Measurements from ENCODE around the gene TCAIM.

Gene TCAIM, protein sequence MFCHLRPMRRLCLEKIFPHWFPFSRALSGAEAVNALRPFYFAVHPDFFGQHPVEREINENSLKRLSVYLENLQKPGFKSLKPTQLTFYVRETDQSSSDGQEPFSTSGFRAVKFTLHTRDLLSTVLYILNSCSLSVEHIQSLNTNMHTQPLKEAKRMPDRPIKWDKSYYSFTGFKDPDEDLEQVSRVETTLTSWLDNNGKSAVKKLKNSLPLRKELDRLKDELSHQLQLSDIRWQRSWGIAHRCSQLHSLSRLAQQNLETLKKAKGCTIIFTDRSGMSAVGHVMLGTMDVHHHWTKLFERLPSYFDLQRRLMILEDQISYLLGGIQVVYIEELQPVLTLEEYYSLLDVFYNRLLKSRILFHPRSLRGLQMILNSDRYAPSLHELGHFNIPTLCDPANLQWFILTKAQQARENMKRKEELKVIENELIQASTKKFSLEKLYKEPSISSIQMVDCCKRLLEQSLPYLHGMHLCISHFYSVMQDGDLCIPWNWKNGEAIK

DNA sequence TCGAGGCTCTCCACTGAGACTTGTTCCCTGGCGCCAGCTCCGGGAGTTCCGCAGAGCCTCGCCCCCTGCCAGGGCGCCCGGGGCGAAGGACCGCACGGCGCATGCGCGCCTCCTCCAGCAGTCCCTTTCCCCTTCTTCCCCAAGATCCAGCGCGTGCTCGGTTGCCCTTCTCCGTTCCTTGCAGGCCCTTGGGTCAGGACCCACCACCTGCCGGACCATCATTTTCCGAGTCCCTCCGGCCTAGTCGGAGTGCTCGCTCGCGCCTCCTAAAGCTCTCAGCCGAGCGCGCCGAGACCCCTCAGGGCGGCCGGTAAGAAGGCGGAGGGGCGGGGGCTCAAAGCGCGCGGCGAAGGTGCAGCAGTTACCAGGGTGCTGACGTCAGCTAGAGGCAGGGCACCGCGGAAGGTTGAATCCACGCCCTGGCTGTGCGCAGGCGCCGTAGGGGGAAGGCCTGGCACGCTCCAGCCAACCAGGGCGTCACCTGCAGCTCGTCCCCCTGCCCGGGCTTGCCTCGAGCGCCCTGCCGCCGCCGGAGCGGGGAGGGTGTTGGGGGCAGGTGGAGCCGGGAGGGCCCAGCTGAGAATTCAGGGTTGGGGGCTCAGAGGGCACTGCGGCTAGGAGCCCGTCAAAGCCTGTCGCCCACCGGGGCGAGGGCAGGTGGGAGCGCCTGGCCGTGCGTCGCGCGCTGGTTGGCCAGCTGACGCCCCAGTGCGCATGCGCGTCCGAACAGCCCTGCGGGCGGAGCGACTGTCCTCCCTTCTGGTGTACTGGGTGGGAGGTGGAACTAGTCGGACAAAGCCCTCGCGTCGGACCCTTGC, at the start of gene TCAIM:
TCAIM (plus strand) TSS at position 757 of the 818 bp plus-strand sequence. CDS start 16,017 bp downstream, outside the sequence.
- peak; percentile 95 for DNase-seq

- peak; percentile 1 for DNase-seq
Measured at GRCh38 chr3:44289882-44290462, 48.6 kb upstream of the TCAIM start.

DNA sequence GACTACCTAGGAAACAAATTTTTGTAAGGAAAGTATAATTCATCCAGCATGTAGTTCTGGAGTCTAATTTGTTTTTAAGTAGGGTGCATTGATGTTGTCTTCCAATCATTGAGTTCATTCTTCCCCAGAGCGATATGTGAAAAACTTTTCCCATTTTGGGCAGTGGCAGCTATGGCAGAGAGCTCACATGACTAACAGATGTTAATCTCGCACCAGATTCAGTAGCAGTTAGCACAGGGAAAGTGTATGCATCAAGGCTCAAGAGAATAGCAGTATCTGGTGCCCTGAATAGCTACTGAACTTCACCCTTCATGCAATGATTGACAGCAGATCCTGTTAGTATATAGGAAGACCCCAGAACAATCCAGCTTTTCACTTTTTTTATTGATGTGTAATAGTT, 46.3 kb upstream of the TCAIM start:
- DNase-seq, result no peak

DNA sequence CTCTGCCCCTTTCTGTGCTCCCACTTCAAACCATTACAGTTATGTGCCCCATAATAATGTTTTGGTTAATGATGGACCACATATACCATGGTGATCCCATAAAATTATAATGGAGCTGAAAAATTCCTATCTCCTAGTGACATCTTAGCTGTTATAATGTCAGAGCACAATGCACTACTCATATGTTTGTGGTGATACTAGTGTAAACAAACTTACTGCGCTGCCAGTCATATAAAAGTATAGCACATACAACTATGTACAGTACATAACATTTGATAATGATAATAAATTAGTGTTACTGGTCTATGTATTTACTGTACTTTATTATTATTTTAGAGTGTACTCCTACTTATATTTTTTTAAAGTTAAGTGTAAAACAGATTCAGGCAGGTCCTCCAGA, 45.6 kb upstream of the TCAIM start:
- DNase-seq, result no peak

DNA sequence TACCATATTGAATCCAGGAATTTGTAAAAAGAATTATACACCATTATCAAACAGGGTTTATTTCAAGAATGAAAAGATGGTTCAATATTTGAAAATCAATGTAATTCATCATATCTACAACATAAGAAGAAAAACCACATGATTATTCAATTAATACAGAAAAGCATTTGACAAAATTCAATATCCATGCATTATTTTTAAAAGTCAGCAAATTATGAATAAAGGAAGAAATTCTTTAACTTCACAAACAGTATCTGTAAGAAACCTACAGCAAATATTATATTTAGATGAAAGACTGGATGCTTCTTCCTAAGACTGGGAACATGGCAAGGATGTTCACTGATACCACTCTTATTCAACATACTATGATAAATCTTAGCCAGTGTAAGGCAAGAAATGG, 41.3 kb upstream of the TCAIM start:
- DNase-seq, result no peak

DNA sequence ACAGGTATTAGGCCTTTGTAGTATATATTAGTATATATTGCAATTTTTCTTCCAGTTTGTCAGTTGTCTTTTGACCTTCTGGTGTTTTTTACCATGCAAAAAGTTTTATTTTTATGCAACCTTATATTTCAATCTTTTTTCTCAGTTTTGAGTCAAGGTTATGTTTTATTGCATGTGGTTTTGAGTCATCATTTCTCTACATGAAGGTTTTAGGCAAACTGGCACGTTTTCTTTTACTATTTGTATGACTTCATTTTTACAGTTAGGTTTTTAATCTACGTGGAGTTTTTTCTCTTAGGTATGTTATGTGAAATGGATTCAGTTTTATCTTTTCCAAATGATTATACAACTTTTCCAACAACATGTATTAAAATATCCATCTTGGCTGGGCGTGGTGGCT, 36.8 kb upstream of the TCAIM start:
- no peak for DNase-seq

DNA sequence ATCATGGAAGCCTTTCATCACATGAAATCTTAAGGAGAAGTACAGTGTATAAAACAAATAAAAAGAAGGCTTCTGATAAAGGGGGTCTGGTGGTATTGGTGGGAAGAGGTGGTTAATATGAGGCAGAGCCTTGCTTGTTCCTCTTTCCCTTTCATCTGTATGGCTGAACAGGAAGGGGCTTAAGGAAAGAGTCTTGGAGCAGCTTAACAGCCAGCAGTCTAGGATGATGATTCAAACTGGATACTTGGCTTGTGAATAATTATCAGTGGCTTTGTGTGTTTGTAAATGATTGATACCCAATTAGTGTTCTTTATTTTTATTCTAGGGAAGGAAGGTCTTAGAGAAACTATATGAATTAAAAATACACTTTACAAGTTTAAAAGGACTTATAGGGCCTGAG, 29.1 kb upstream of the TCAIM start:
- no peak for DNase-seq

DNA sequence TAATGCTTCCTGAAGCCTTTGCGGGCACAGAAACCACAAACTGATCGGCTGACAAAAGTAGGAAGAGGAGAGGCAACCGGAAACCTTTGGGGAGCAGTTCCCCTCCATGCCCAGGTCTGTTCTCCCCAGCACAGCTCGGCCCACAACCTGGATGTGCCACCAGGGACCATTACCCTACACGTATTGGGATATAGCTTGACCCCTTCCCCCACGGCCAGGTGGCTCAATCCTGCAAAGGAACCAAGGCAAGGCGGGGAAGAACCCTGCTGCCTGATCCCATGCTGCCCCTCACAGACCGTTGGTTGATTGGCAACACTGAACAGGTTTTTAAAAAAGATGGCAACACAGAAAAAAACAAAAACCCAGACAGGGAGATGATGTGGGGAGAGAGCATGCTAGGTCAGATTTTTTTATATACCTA, 19.7 kb upstream of the TCAIM start:
- peak; percentile 10 for DNase-seq

DNA sequence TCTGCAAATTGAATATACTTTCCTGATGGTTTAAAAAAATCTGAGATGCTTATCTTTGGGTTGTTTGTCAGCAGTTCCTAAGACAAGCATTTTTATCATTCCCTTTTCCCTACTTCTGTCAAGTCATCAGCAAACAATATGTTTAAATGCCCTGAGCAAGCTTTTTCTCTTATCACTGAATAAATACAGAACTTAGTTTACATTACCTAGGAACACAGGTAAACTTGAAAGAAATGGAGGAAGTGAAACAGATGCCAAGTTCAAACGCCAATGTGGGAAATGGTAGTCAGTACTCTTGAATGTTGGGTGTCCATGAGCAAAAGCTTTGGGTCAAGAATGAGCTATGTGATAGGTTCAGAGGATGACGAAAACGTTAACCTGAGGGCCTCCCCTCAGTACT, 17.2 kb upstream of the TCAIM start:
- no peak for DNase-seq

DNA sequence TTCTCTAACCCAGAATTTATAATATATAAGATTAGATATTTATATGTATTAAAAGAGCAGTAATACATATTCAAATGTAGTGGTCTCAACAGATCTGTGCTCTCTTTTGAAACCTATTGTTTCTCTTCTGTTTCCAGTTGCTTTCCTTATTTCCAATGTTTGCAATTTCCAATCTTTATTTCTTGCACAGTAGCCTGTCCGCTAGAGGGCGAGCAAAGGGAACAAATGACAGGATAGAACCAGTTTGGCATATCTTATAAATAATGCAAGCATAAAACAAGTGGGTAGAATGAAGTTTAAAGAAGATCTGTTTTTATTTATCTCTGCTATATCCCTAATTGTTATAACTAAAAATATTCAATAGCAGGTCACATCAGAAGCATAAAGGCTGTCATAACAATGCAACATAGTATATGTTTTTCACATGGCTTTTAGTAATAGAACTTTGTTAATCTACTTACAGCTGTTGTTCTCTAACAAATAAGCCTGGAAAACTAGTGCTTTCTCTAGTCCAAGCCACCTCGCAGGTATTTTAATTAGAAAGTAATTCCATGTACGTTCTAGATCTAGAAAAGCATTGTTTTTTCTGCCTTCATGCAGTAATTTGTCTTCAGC, 15.1 kb upstream of the TCAIM start:
- DNase-seq, result peak; percentile 68

- no peak for DNase-seq
Measured at GRCh38 chr3:44324584-44324983, 14.0 kb upstream of the TCAIM start.

DNA sequence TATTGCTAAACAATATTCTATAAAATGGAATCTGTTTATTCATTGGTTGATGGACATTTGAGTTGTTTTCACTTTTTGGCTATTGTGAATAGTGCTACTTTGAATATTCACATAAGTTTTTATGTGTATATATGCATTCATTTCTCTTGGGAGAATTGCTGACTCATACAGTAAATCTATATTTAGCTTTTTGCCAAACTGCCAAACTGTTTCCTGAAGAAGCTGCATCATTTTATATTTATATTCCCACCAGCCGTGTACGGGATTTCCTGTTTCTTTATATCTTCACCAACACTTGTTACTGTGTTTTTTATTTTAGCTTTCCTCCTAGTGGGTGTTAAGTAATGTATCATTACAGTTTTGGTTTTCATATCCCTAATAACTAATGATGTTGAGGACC, 12.5 kb upstream of the TCAIM start:
- DNase-seq, result no peak

GRCh38 chr3:44326515-44326914, 12.1 kb upstream of the TCAIM start:
- no peak for DNase-seq

GRCh38 chr3:44329946-44330345, 8.6 kb upstream of the TCAIM start:
- DNase-seq, result no peak

DNA sequence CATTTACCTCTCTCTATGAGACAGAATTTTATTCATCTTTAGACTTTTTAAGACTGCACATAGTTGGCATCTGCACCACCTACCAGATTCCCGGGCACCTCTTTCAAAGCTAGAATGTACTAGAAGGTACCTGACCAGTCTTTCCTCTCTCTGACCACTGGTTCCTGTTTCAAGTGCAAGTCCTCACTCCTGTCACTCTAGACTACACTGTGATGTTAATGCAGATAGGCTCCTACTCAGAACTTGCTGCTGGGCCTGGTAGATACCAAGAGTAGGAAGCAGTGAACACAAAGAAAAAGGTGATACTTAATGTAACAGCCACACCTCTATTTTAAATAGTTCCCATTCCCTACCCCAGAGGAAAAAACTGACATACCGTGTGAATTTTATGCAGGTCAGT, 8.1 kb upstream of the TCAIM start:
- DNase-seq, result no peak

GRCh38 chr3:44334326-44334725, 4.2 kb upstream of the TCAIM start:
- DNase-seq, result no peak

GRCh38 chr3:44337248-44337785, 1.2 kb upstream of the TCAIM start:
- DNase-seq, result peak; percentile 15

GRCh38 chr3:44338828-44339127, 212 bp downstream of the TCAIM start:
- no peak for DNase-seq

- DNase-seq, result no peak
Measured at GRCh38 chr3:44339181-44340057, 853 bp downstream of the TCAIM start.

- no peak for DNase-seq
Measured at GRCh38 chr3:44340058-44340395, 1.5 kb downstream of the TCAIM start.

- no peak for DNase-seq
Measured at GRCh38 chr3:44342176-44342790, 3.7 kb downstream of the TCAIM start.

GRCh38 chr3:44343421-44343820, 4.9 kb downstream of the TCAIM start:
- DNase-seq, result no peak
